HepG2 (cell line): Measurements from ENCODE around the gene PSENEN. TPM values are rescaled to one million over a fixed set of nuclear protein-coding genes. Genes with fewer than 3 reads are reported as not detected.

Experiments
- ARID2 ChIP-seq: sonication (generic); formaldehyde crosslinking; IDR thresholded peaks from 2 replicates; pipeline ENCODE4 v1.8.1; 2022; ENCODE audit warnings: mild to moderate bottlenecking, missing genetic modification reagents, borderline replicate concordance
- ATF4 ChIP-seq, 2 experiments: fragments of 450-650 bp in 1 of 2; sonication (generic) in 1 of 2; formaldehyde crosslinking; IDR thresholded peaks; 2 replicates each; pipeline versions ENCODE4 v1.5.0 to v1.8.0; 2020 to 2022; ENCODE audit warnings: mild to moderate bottlenecking in 1 of 2, missing genetic modification reagents in 1 of 2
- FIP1L1 ChIP-seq: fragments of 200-400 bp; formaldehyde crosslinking; IDR thresholded peaks from 2 replicates; pipeline ENCODE4 v1.6.1; 2018; ENCODE audit warnings: low read depth, mild to moderate bottlenecking, low read length, moderate library complexity, borderline replicate concordance; ENCODE audit not compliant: insufficient read depth
- GABPB1 ChIP-seq: IDR thresholded peaks from 2 replicates; pipeline ENCODE4 v1.6.1; 2016; ENCODE audit warnings: mild to moderate bottlenecking, missing genetic modification reagents, moderate library complexity, missing compliant biosample characterization
- GATA4 ChIP-seq: sonication (generic); IDR thresholded peaks from 2 replicates; pipeline ENCODE4 v1.6.1; 2016; ENCODE audit warnings: antibody characterized with exemption, low read depth, borderline replicate concordance
- HDAC1 ChIP-seq: sonication (generic); formaldehyde crosslinking; IDR thresholded peaks from 2 replicates; pipeline ENCODE4 v1.5.1; 2020; ENCODE audit warnings: mild to moderate bottlenecking, missing genetic modification reagents
- HDAC2 ChIP-seq: sonication (generic); formaldehyde crosslinking; IDR thresholded peaks from 2 replicates; pipeline ENCODE4 v1.4.0; 2020; ENCODE audit warnings: missing genetic modification reagents
- HES4 ChIP-seq: sonication (generic); formaldehyde crosslinking; IDR thresholded peaks from 2 replicates; pipeline ENCODE4 v1.9.0; 2021; ENCODE audit warnings: mild to moderate bottlenecking, missing genetic modification reagents, borderline replicate concordance
- PPARG ChIP-seq: conservative IDR thresholded peaks from 2 replicates; pipeline ENCODE4 v1.6.1; 2016; ENCODE audit warnings: missing biosample characterization, missing genetic modification reagents
- PRMT3 ChIP-seq: sonication (generic); formaldehyde crosslinking; IDR thresholded peaks from 2 replicates; pipeline ENCODE4 v1.8.1; 2022; ENCODE audit warnings: low read depth, mild to moderate bottlenecking, moderate library complexity, missing genetic modification reagents, borderline replicate concordance
- STAT5B ChIP-seq: sonication (generic); formaldehyde crosslinking; IDR thresholded peaks from 2 replicates; pipeline ENCODE4 v1.4.0; 2020; ENCODE audit warnings: missing genetic modification reagents
- TAF15 ChIP-seq: fragments of 200-400 bp; formaldehyde crosslinking; IDR thresholded peaks from one replicate; pipeline ENCODE4 v1.6.1; 2018; ENCODE audit warnings: mild to moderate bottlenecking, low read depth, low read length; ENCODE audit not compliant: poor library complexity, severe bottlenecking
- ZKSCAN5 ChIP-seq: sonication (generic); formaldehyde crosslinking; IDR thresholded peaks from 2 replicates; pipeline ENCODE4 v1.5.1; 2020; ENCODE audit warnings: mild to moderate bottlenecking, missing genetic modification reagents
- ZMYM4 ChIP-seq: sonication (generic); formaldehyde crosslinking; IDR thresholded peaks from 2 replicates; pipeline ENCODE4 v1.8.1; 2023; ENCODE audit warnings: mild to moderate bottlenecking, missing genetic modification reagents
- ZNF20 ChIP-seq: sonication (generic); formaldehyde crosslinking; IDR thresholded peaks from 2 replicates; pipeline ENCODE4 v1.4.0; 2020; ENCODE audit warnings: mild to moderate bottlenecking, moderate library complexity, missing genetic modification reagents
- ZNF24 ChIP-seq: fragments of 450-650 bp; IDR thresholded peaks from 2 replicates; pipeline ENCODE4 v1.6.1; 2017; ENCODE audit warnings: antibody characterized with exemption, mild to moderate bottlenecking
- ZNF326 ChIP-seq: sonication (generic); formaldehyde crosslinking; IDR thresholded peaks from 2 replicates; pipeline ENCODE4 v1.4.0; 2020; ENCODE audit warnings: missing genetic modification reagents, borderline replicate concordance
- ZNF557 ChIP-seq: sonication (generic); formaldehyde crosslinking; IDR thresholded peaks from 2 replicates; pipeline ENCODE4 v1.4.0; 2020; ENCODE audit warnings: missing genetic modification reagents
- ZNF709 ChIP-seq: sonication (generic); formaldehyde crosslinking; IDR thresholded peaks from 2 replicates; pipeline ENCODE4 v1.5.0; 2020; ENCODE audit warnings: mild to moderate bottlenecking, missing genetic modification reagents
- ZNF768 ChIP-seq: sonication (generic); formaldehyde crosslinking; IDR thresholded peaks from 2 replicates; pipeline ENCODE4 v1.4.0; 2020; ENCODE audit warnings: missing genetic modification reagents
- ZNF776 ChIP-seq: sonication (generic); formaldehyde crosslinking; IDR thresholded peaks from 2 replicates; pipeline ENCODE4 v1.4.0; 2020; ENCODE audit warnings: mild to moderate bottlenecking, missing genetic modification reagents
- ZNF790 ChIP-seq: sonication (generic); formaldehyde crosslinking; IDR thresholded peaks from 2 replicates; pipeline ENCODE4 v1.8.0; 2022; ENCODE audit warnings: missing genetic modification reagents, mild to moderate bottlenecking, borderline replicate concordance
- polyA plus RNA-seq, 8 experiments: library from polyadenylated mRNA; depleted of rRNA in 3 of 8; stranded (reverse) in 7 of 8; unstranded in 1 of 8; fragments of >200 nt; fragmentation: Illumina TruSeq in 4 of 8; extraction: Trizol in 4 of 8; gene quantifications; 2 replicates each; pipeline versions ENCODE4 v1.2.1 to v1.2.3, GENCODE V29; 2011 to 2016; ENCODE audit warnings: low read depth in 4 of 8, missing spikeins in 1 of 8, mixed read lengths in 1 of 8; ENCODE audit not compliant: insufficient read depth in 1 of 8
- total RNA-seq, 5 experiments: library from RNA; depleted of rRNA; stranded (reverse); fragments of >200 nt; fragmentation: Illumina TruSeq; extraction: Trizol; gene quantifications; 2 replicates each; pipeline ENCODE4 v1.2.3, GENCODE V29; 2016; ENCODE audit warnings: low read depth in 1 of 5
- TF ChIP-seq, protein P1 (sequence below): sonication (generic); formaldehyde crosslinking; IDR thresholded peaks from 2 replicates; pipeline ENCODE4 v1.8.0; 2022; ENCODE audit warnings: low read depth, missing genetic modification reagents
- TF ChIP-seq, protein P2 (sequence below): sonication (generic); formaldehyde crosslinking; IDR thresholded peaks from 2 replicates; pipeline ENCODE4 v1.4.0; 2020; ENCODE audit warnings: mild to moderate bottlenecking, missing genetic modification reagents, borderline replicate concordance
- TF ChIP-seq, protein P3 (sequence below): sonication (generic); formaldehyde crosslinking; IDR thresholded peaks from 2 replicates; pipeline ENCODE4 v1.8.0; 2022; ENCODE audit warnings: missing genetic modification reagents, mild to moderate bottlenecking, inconsistent platforms, borderline replicate concordance

The PSENEN gene
- total and polyA plus RNA-seq, 2 of the 13 experiments (the other 11 are each of a cell fraction or from before 2014, with no cell fraction given) = 16.9 to 34.2 TPM

DNA sequence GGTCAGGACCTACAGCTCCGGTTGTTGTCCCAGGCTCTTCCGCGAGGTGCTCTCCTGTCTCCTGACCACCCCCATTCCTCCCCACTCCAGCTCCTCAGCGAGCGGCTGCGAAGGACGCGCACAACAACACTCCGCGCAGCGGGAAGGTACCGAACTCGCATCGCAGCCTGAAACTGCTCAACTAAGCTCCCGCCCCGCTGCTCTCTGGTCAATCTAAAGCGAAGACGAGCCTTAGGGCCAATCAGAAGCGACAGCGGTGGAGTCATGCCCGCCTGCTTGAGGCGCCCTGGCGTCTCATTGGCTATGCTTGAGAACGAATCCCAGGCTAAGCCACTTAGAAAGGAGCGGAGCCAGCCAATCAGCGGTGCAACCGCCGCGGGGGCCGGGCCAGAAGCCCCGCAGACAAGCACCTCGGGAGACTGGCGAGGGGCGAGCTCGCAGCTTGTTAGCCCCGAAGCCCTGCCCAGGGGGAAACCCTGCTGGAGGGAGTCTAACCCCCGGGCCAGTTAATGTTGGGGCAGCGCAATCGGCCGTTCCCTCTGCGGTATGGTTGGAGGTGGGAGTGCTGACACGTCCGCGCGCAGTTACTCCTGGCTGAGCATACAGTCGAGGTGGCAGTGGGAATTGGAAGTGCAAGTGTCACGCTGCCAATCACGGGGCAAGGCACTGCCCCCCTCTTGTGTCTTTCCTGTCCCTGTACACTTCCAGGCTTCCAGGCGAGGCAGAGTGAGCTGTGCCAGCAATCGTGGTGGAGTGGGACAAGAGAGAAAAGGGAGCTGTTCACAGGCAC, 43.0 kb upstream of the PSENEN start (continued):
- peak; percentile 26; the same call in 1 of the 2 replicates for TF ChIP-seq ZNF776 (CRISPR knock-in tag)
- no peak for TF ChIP-seq ZNF768 (CRISPR knock-in tag)
- TF ChIP-seq ATF4 (CRISPR knock-in tag; IDR thresholded peaks at IDR 0.05) = no peak
- TF ChIP-seq, protein P1, sequence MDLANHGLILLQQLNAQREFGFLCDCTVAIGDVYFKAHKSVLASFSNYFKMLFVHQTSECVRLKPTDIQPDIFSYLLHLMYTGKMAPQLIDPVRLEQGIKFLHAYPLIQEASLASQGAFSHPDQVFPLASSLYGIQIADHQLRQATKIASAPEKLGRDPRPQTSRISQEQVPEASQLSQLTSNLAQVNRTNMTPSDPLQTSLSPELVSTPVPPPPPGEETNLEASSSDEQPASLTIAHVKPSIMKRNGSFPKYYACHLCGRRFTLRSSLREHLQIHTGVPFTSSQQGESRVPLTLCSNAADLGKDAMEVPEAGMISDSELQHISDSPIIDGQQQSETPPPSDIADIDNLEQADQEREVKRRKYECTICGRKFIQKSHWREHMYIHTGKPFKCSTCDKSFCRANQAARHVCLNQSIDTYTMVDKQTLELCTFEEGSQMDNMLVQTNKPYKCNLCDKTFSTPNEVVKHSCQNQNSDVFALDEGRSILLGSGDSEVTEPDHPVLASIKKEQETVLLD = no peak
- TF ChIP-seq, protein P2, sequence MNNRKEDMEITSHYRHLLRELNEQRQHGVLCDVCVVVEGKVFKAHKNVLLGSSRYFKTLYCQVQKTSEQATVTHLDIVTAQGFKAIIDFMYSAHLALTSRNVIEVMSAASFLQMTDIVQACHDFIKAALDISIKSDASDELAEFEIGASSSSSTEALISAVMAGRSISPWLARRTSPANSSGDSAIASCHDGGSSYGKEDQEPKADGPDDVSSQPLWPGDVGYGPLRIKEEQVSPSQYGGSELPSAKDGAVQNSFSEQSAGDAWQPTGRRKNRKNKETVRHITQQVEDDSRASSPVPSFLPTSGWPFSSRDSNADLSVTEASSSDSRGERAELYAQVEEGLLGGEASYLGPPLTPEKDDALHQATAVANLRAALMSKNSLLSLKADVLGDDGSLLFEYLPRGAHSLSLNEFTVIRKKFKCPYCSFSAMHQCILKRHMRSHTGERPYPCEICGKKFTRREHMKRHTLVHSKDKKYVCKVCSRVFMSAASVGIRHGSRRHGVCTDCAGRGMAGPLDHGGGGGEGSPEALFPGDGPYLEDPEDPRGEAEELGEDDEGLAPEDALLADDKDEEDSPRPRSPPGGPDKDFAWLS (CRISPR knock-in tag) = 0 out of 2 replicates have a peak, but pooled peaks have one; percentile 27
- no peak for TF ChIP-seq PPARG (CRISPR knock-in tag)
- no peak for TF ChIP-seq GATA4
- no peak for TF ChIP-seq ZKSCAN5 (CRISPR knock-in tag)
- TF ChIP-seq ZNF20 (CRISPR knock-in tag) = no peak
- no peak for TF ChIP-seq STAT5B (CRISPR knock-in tag)
- no peak for TF ChIP-seq TAF15
- peak; percentile 80 for TF ChIP-seq ZMYM4 (CRISPR knock-in tag)
- no peak for TF ChIP-seq ZNF790 (CRISPR knock-in tag)
- TF ChIP-seq HDAC1 (CRISPR knock-in tag) = peak; percentile 42
- no peak for TF ChIP-seq HDAC2 (CRISPR knock-in tag)
- TF ChIP-seq, protein P3, sequence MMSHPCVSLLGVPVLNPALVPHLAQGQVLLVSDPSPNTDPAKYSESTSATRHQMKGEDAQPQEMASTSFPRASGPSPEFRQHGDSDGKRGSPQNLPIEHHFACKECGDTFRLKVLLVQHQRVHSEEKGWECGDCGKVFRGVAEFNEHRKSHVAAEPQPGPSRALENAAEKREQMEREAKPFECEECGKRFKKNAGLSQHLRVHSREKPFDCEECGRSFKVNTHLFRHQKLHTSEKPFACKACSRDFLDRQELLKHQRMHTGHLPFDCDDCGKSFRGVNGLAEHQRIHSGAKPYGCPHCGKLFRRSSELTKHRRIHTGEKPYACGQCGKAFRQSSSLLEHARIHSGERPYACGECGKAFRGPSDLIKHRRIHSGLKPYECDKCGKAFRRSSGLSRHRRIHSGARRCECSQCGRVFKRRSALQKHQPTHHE (CRISPR knock-in tag) = peak; percentile 62; the same call in 1 of the 2 replicates
- no peak for TF ChIP-seq ARID2 (CRISPR knock-in tag)
- TF ChIP-seq PRMT3 (CRISPR knock-in tag) = no peak
- TF ChIP-seq FIP1L1 = no peak
- no peak for TF ChIP-seq ZNF24
- TF ChIP-seq ZNF557 (CRISPR knock-in tag) = 0 out of 2 replicates have a peak, but pooled peaks have one; percentile 33
- TF ChIP-seq ZNF326 = no peak
- no peak for TF ChIP-seq HES4 (CRISPR knock-in tag)
- peak; percentile 59 for TF ChIP-seq GABPB1 (CRISPR knock-in tag)
- TF ChIP-seq ZNF709 = no peak
